IMR-90 (cell line): ENCODE measurements around the gene CDK15. TPM values are rescaled to one million over a fixed set of nuclear protein-coding genes. Genes with fewer than 3 reads are reported as not detected.
A peak's percentile ranks its signal among the peaks of the same experiment; 100 is the strongest.

Experiments
- ATAC-seq: fragments of 200-7000 bp; cut with Tn5 transposase; 2 replicates; pipeline ENCODE4 v1.9.1; 2020; ENCODE audit warnings: low read depth, mild to moderate bottlenecking, moderate library complexity
- BruUV-seq: library from RNA; stranded (reverse); fragments of 400-500 nt; replicated peaks from 2 replicates; lab custom pipeline; 2021; lab: Mats Ljungman, UMichigan
- CTCF ChIA-PET: fragments of 300-600 bp; formaldehyde crosslinking; extraction: SDS; loops from one replicate; lab custom pipeline; 2021; ENCODE audit warnings: antibody characterized with exemption; lab: Yijun Ruan, JAX
- POLR2A ChIA-PET: fragments of 300-600 bp; sonication (Branson Sonifier 250); formaldehyde crosslinking; loops from one replicate; lab custom pipeline; 2022; ENCODE audit warnings: antibody characterized with exemption; ENCODE audit not compliant: unreplicated experiment; lab: Charles Lee
- DNase-seq: peaks from one replicate; pipeline ENCODE4 v3.0.0; 2013
- H2AFZ ChIP-seq: replicated peaks from 2 replicates; pipeline ENCODE3; 2013; ENCODE audit warnings: low read length, mild to moderate bottlenecking; ENCODE audit not compliant: poor library complexity
- H2AK5ac ChIP-seq: 2 replicates; pipeline ENCODE4 v1.6.1; 2013; ENCODE audit warnings: low read depth, low read length, inconsistent platforms
- H2AK9ac ChIP-seq: replicated peaks from 2 replicates; pipeline ENCODE3; 2013; ENCODE audit warnings: mild to moderate bottlenecking, low read depth, low read length, moderate library complexity; ENCODE audit not compliant: poor library complexity
- H2BK120ac ChIP-seq: 2 replicates; pipeline ENCODE4 v1.6.1; 2013; ENCODE audit warnings: low read depth, low read length, inconsistent platforms
- H2BK15ac ChIP-seq: 3 replicates; pipeline ENCODE4 v1.6.1; 2013; ENCODE audit warnings: low read depth, low read length, inconsistent platforms
- H2BK20ac ChIP-seq: 2 replicates; pipeline ENCODE4 v1.6.1; 2013; ENCODE audit warnings: low read depth, mild to moderate bottlenecking, inconsistent platforms, low read length, moderate library complexity
- H2BK5ac ChIP-seq: 2 replicates; pipeline ENCODE4 v1.6.1; 2013; ENCODE audit warnings: mild to moderate bottlenecking, low read depth, low read length, inconsistent platforms; ENCODE audit not compliant: poor library complexity, severe bottlenecking
- H3K14ac ChIP-seq: replicated peaks from 2 replicates; pipeline ENCODE4 v1.6.1; 2013; ENCODE audit warnings: low read depth, low read length, inconsistent platforms
- H3K18ac ChIP-seq: 2 replicates; pipeline ENCODE4 v1.6.1; 2013; ENCODE audit warnings: low read depth, low read length, control low read depth
- H3K23ac ChIP-seq: 2 replicates; pipeline ENCODE4 v1.6.1; 2013; ENCODE audit warnings: low read depth, low read length, inconsistent platforms
- H3K27ac ChIP-seq: 2 replicates; pipeline ENCODE4 v1.5.1; 2013; ENCODE audit warnings: mild to moderate bottlenecking, control low read depth, low read length; ENCODE audit not compliant: insufficient read depth
- H3K27me3 ChIP-seq: 2 replicates; pipeline ENCODE4 v1.6.1; 2013; ENCODE audit warnings: low read length; ENCODE audit not compliant: control insufficient read depth, insufficient read depth
- H3K36me3 ChIP-seq: 2 replicates; pipeline ENCODE4 v1.6.1; 2013; ENCODE audit warnings: low read length, mixed read lengths; ENCODE audit not compliant: control insufficient read depth, insufficient read depth
- H3K4ac ChIP-seq: 2 replicates; pipeline ENCODE4 v1.6.1; 2013; ENCODE audit warnings: low read depth, low read length, inconsistent platforms
- H3K4me1 ChIP-seq: 2 replicates; pipeline ENCODE4 v1.6.1; 2013; ENCODE audit warnings: low read length, mixed read lengths; ENCODE audit not compliant: control insufficient read depth, insufficient read depth
- H3K4me2 ChIP-seq: 2 replicates; pipeline ENCODE4 v1.6.1; 2013; ENCODE audit warnings: low read depth, mild to moderate bottlenecking, control low read depth, low read length, moderate library complexity
- H3K4me3 ChIP-seq: 2 replicates; pipeline ENCODE4 v1.5.1; 2013; ENCODE audit warnings: low read depth, mild to moderate bottlenecking, control low read depth, low read length, moderate library complexity; ENCODE audit not compliant: insufficient read depth
- H3K56ac ChIP-seq: 2 replicates; pipeline ENCODE4 v1.6.1; 2013; ENCODE audit warnings: low read length, inconsistent platforms; ENCODE audit not compliant: insufficient read depth; ENCODE audit errors: extremely low read depth
- H3K79me1 ChIP-seq, 2 experiments: 2 replicates each; pipeline ENCODE4 v1.6.1; 2013; ENCODE audit warnings: low read length in 2 of 2, inconsistent platforms in 1 of 2, low read depth in 1 of 2
- H3K9ac ChIP-seq: 2 replicates; pipeline ENCODE4 v1.6.1; 2013; ENCODE audit warnings: low read depth, low read length, control low read depth
- H3K9me1 ChIP-seq: 2 replicates; pipeline ENCODE4 v1.6.1; 2013; ENCODE audit warnings: low read length, inconsistent platforms; ENCODE audit not compliant: insufficient read depth
- H3K9me3 ChIP-seq: 2 replicates; pipeline ENCODE4 v1.6.1; 2013; ENCODE audit warnings: low read length; ENCODE audit not compliant: control insufficient read depth, insufficient read depth
- H4K20me1 ChIP-seq: 2 replicates; pipeline ENCODE4 v1.6.1; 2013; ENCODE audit warnings: low read length, inconsistent platforms; ENCODE audit not compliant: insufficient read depth
- H4K5ac ChIP-seq: 2 replicates; pipeline ENCODE4 v1.6.1; 2013; ENCODE audit warnings: mild to moderate bottlenecking, low read depth, low read length, control low read depth
- H4K8ac ChIP-seq, 2 experiments: 2 replicates each; pipeline ENCODE4 v1.6.1; 2013; ENCODE audit warnings: low read depth in 2 of 2, low read length in 2 of 2, control low read depth in 1 of 2, inconsistent platforms in 1 of 2
- H4K91ac ChIP-seq: 2 replicates; pipeline ENCODE4 v1.6.1; 2013; ENCODE audit warnings: low read depth, low read length, inconsistent platforms; ENCODE audit not compliant: insufficient read depth
- SMC3 ChIP-seq: fragments of 150-350 bp; IDR thresholded peaks from 2 replicates; pipeline ENCODE4 v1.6.1; 2016; ENCODE audit warnings: low read depth, mild to moderate bottlenecking, antibody characterized with exemption, low read length, moderate library complexity
- WGBS, 2 experiments: methylation state at CpG; one replicate each; pipeline versions ENCODE4 v1.1.5 to v1.1.7; 2013; ENCODE audit warnings: missing lambda C conversion rate in 2 of 2; ENCODE audit not compliant: insufficient read length in 1 of 2; ENCODE audit errors: extremely low coverage in 2 of 2; 5-methylcytosine and 5-hydroxymethylcytosine counted together
- dilution Hi-C: fragments of 300-500 bp; cut with HindIII; formaldehyde crosslinking; loops from one replicate; pipeline ENCODE4 v1.14.3; 2018; ENCODE audit warnings: low sequenced_read_pairs; ENCODE audit not compliant: unreplicated experiment
- in situ Hi-C: fragments of 300-500 bp; cut with MboI; formaldehyde crosslinking; loops from 3 replicates; pipeline ENCODE4 v1.14.3; 2019; ENCODE audit warnings: low sequenced_read_pairs, inconsistent platforms, mixed read lengths
- intact Hi-C: fragments of 100-400 bp; cut with micrococcal nuclease; formaldehyde crosslinking; loops from 2 replicates; pipeline ENCODE4 v1.10.0; 2022
- polyA plus RNA-seq, 3 experiments: library from polyadenylated mRNA; depleted of rRNA; stranded (reverse); fragments of >200 nt; gene quantifications; 2 replicates each; pipeline ENCODE4 v1.2.3, GENCODE V29; 2012; ENCODE audit warnings: low replicate concordance in 1 of 3
- total RNA-seq: library from RNA; depleted of rRNA; stranded (reverse); fragments of >200 nt; gene quantifications from 2 replicates; pipeline ENCODE4 v1.2.3, GENCODE V29; 2012

CDK15 gene
- total and polyA plus RNA-seq, 2 of the 4 experiments (the other 2 are of a cell fraction) = 16.1 to 33.0 TPM

DNA sequence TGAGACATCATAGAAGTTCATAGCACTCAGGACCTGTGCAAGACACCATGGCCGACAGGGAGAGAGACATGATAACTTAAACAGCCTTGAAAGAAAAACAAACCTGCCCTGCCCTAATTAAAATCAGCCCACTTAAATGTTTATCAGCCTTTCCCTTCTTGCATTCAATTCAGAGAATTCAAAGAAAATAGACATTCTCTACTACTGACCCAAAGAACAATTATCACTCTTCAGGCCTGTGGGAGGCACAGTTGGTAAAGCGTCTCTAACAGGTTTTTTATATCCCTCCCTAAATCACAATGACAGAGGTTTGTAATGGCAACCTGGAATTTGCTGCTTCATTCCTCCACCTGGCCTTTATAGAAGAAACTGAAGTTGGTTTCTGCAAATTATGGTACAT is 1.7 kb downstream of the CDK15 start:
- peak overlapping the region; percentile 8; the same call in 1 of the 3 replicates for H2BK15ac ChIP-seq
- peak overlapping the region; percentile 72; the same call in 1 of the 2 replicates for H4K91ac ChIP-seq
- peak overlapping the region; percentile 59 for H3K4ac ChIP-seq
- TF ChIP-seq SMC3 = no peak
- peak overlapping the region; percentile 66 for H3K4me2 ChIP-seq
- POLR2A ChIA-PET = no interaction called here
- H3K56ac ChIP-seq = no peak overlapping the region
- CTCF ChIA-PET = interaction anchor here (0.6 to 0.7 kb wide), 2 partner anchors 10 to 27 kb away, joined by 3 read pairs; partner anchors contain the start of gene ALS2
- H3K4me3 ChIP-seq = no peak overlapping the region
- DNase-seq (no peak), ATAC-seq (no peak)
- peak overlapping the region; percentile 51 to 75; a peak in 3 of 4 replicates for H4K8ac ChIP-seq
- peaks cover 7% of the 10 kb centered on the region for H3K9me1 ChIP-seq
- H2BK20ac ChIP-seq = peak overlapping the region; percentile 58
- peak overlapping the region; percentile 59 for H3K14ac ChIP-seq
- no peaks in the 10 kb centered on the region for H4K20me1 ChIP-seq
- no peaks in the 10 kb centered on the region for H3K27me3 ChIP-seq
- in situ Hi-C loops = no loop called here
- peak overlapping the region; percentile 65; the same call in 1 of the 2 replicates for H3K27ac ChIP-seq
- H3K18ac ChIP-seq = no peak overlapping the region
- peak overlapping the region; percentile 3; the same call in 1 of the 2 replicates for H3K23ac ChIP-seq
- H3K4me1 ChIP-seq = peaks cover 12% of the 10 kb centered on the region
- 0 out of 2 replicates have a peak overlapping the region, but pooled peaks have one; percentile 6 for H2AK5ac ChIP-seq
- peak overlapping the region; percentile 71 for H2AK9ac ChIP-seq
- no peaks in the 10 kb centered on the region for H3K9me3 ChIP-seq
- no TSS peak for BruUV-seq
- intact Hi-C loops = no loop called here
- peak overlapping the region; percentile 38 for H2AFZ ChIP-seq
- peak overlapping the region; percentile 47; the same call in 1 of the 2 replicates for H4K5ac ChIP-seq
- peaks cover 0 to 23% of the 10 kb centered on the region in 2 experiments; a peak in 1 of 4 replicates for H3K79me1 ChIP-seq
- H2BK5ac ChIP-seq = peak overlapping the region; percentile 68
- no peaks in the 10 kb centered on the region for H3K36me3 ChIP-seq
- H3K9ac ChIP-seq = no peak overlapping the region
- H2BK120ac ChIP-seq = peak overlapping the region; percentile 81
- 71% methylated on average over 1 of the region's 2 CpGs; no CpG with 5 or more reads in 1 of the 2 experiments for WGBS, 2 experiments
- dilution Hi-C loops = no loop called here
